ENCODE measurements around the gene PARP14. TPM values are rescaled to one million over a fixed set of nuclear protein-coding genes. Genes with fewer than 3 reads are reported as not detected.
A peak's percentile ranks its signal among the peaks of the same experiment; 100 is the strongest.
"Not testable (repeated sequence)": the region's sequence is repeated elsewhere in the genome, so short reads cannot be mapped to it uniquely, and the experiment has no call there.

PARP14 gene
- total and polyA plus RNA-seq, 10 of the 15 experiments (the other 5 are each of a cell fraction or from before 2014, with no cell fraction given) = 21.6 to 189 (median 92.7) TPM

- H4K20me1 ChIP-seq (ENCODE audit: control insufficient read depth, insufficient read depth); H3K27ac ChIP-seq (ENCODE audit: control insufficient read depth, insufficient read depth); H3K4me1 ChIP-seq (ENCODE audit: control insufficient read depth, insufficient read depth, low read length); DNase-seq (ENCODE audit: low read depth, low spot score); FAIRE-seq; H3K9ac ChIP-seq (ENCODE audit: control insufficient read depth, insufficient read depth, low read length); H3K4me2 ChIP-seq (ENCODE audit: control insufficient read depth, insufficient read depth); H2AFZ ChIP-seq (ENCODE audit: control insufficient read depth, low read depth, low read length); POLR2A ChIA-PET; intact Hi-C loops (cut with micrococcal nuclease; ENCODE audit: unreplicated experiment); H3K36me3 ChIP-seq (ENCODE audit: control insufficient read depth in 2 of 2, insufficient read depth in 2 of 2, low read length in 1 of 2); CTCF ChIA-PET; H3K4me3 ChIP-seq; SMC1A ChIA-PET (ENCODE audit: uncharacterized antibody, unreplicated experiment); ATAC-seq; H3K27me3 ChIP-seq (replicated peaks in 1 of 2; ENCODE audit: control insufficient read depth in 2 of 2, insufficient read depth in 2 of 2, low read length in 1 of 2); RAD21 ChIA-PET (ENCODE audit: unreplicated experiment); H3K79me2 ChIP-seq (ENCODE audit: control insufficient read depth, insufficient read depth, low read length); BruUV-seq (replicated peaks); in situ Hi-C loops (cut with MboI); H3K9me3 ChIP-seq (replicated peaks; ENCODE audit: control insufficient read depth, insufficient read depth, low read length): not testable (repeated sequence)
- no CpG with 5 or more reads among the region's 35 CpGs for WGBS (ENCODE audit: insufficient coverage, insufficient replicate concordance, low lambda C conversion rate, missing lambda C conversion rate)
Observed at GRCh38 chr3:122747295-122747694, 66.7 kb downstream of the PARP14 start.

- RAD21 ChIA-PET (ENCODE audit: unreplicated experiment) = no interaction called here
- POLR2A ChIA-PET = no interaction called here
Observed at GRCh38 chr3:122748347-122748746, 67.7 kb downstream of the PARP14 start.

More at GRCh38 chr3:122748347-122748746, 67.7 kb downstream of the PARP14 start:
- TF ChIP-seq HDAC6 (IDR thresholded peaks at IDR 0.05; ENCODE audit: unreplicated experiment) (no peak), ZBTB40 (IDR thresholded peaks at IDR 0.05; ENCODE audit: borderline replicate concordance) (peak; percentile 64)
- intact Hi-C loops (cut with micrococcal nuclease; ENCODE audit: unreplicated experiment) = no loop called here
- Histone ChIP-seq H2AFZ (ENCODE audit: control insufficient read depth, low read depth, low read length) (no peak overlapping the region), H3K4me1 (ENCODE audit: control insufficient read depth, insufficient read depth, low read length) (no peaks in the 10 kb centered on the region), H3K27ac (ENCODE audit: control insufficient read depth, insufficient read depth) (no peak overlapping the region), H3K27me3 (replicated peaks in 1 of 2; ENCODE audit: control insufficient read depth in 2 of 2, insufficient read depth in 2 of 2, low read length in 1 of 2) (no peaks in the 10 kb centered on the region), H3K9ac (ENCODE audit: control insufficient read depth, insufficient read depth, low read length) (no peak overlapping the region), H3K9me3 (replicated peaks; ENCODE audit: control insufficient read depth, insufficient read depth, low read length) (no peaks in the 10 kb centered on the region), H3K4me3 (no peak overlapping the region), H3K79me2 (ENCODE audit: control insufficient read depth, insufficient read depth, low read length) (no peaks in the 10 kb centered on the region), H3K4me2 (ENCODE audit: control insufficient read depth, insufficient read depth) (no peak overlapping the region), H3K36me3 (ENCODE audit: control insufficient read depth in 2 of 2, insufficient read depth in 2 of 2, low read length in 1 of 2) (no peaks in the 10 kb centered on the region), H4K20me1 (ENCODE audit: control insufficient read depth, insufficient read depth) (no peaks in the 10 kb centered on the region)
- SMC1A ChIA-PET (ENCODE audit: uncharacterized antibody, unreplicated experiment) = no interaction called here
- CTCF ChIA-PET = no interaction called here
- WGBS (ENCODE audit: insufficient coverage, insufficient replicate concordance, low lambda C conversion rate, missing lambda C conversion rate) = 100% methylated on average over 1 of the region's 1 CpG
- FAIRE-seq (peak; percentile 56), DNase-seq (ENCODE audit: low read depth, low spot score) (no peak), ATAC-seq (no peak)
- no TSS peak for BruUV-seq (replicated peaks)
- in situ Hi-C loops (cut with MboI) = no loop called here

Data from GM12878 (cell line).